GM12875 (cell line): ENCODE results near the gene SLC25A4.
"Not testable (repeated sequence)": the region's sequence is repeated elsewhere in the genome, so short reads cannot be mapped to it uniquely, and the experiment has no call there.

Experiments
- H3K4me3 ChIP-seq: one replicate; pipeline ENCODE4 v1.5.1; 2011; ENCODE audit warnings: low read depth, low read length, control low read depth
- TF ChIP-seq, protein P1 (sequence below): IDR thresholded peaks from 2 replicates; pipeline ENCODE4 v1.5.1; 2011; ENCODE audit warnings: low read depth, mild to moderate bottlenecking, control low read depth, inconsistent platforms, low read length, moderate library complexity, borderline replicate concordance; ENCODE audit not compliant: insufficient read depth

Gene SLC25A4

DNA sequence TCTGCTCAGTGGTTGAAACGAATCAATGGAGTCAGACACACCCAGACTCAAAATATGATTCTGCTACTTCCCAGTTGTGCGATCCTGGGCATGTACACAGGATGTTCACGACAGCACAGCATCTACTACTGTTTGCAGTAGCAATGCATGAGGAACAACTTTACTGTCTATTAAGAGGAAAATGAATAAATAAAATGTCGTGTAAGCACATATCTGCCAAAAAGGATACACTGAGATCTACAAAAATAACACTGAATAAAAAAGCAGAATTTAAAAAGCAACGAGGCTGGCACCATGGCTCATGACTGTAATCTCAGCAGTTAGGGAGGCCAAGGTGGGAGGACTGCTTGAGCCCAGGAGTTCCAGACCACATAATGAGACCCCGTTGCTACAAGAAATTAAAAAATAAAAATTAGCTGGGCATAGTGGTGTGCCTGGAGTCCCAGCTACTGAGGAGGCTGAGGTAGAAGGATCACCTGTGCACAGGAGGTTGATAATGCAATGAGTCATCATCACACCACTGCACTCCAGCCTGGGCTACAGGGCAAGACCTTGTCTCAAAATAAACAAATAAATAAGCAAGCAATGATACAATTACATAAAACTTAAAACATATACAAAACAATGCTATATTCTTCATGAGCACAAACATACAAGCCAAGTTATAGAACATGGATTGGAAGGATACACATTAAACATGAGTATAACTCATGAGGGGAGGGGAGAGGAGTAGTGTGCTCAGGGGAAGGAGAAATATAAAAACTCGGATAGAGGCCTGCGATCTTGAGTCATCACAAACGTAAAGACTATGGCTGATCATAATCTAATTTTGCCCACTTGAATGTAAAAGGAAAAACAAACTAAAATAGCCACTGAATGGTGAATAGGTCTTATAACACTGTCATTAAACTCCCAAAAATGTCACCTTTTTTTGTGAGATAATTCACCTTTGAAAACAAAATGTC, 52.1 kb downstream of the SLC25A4 start:
- TF ChIP-seq, protein P1, sequence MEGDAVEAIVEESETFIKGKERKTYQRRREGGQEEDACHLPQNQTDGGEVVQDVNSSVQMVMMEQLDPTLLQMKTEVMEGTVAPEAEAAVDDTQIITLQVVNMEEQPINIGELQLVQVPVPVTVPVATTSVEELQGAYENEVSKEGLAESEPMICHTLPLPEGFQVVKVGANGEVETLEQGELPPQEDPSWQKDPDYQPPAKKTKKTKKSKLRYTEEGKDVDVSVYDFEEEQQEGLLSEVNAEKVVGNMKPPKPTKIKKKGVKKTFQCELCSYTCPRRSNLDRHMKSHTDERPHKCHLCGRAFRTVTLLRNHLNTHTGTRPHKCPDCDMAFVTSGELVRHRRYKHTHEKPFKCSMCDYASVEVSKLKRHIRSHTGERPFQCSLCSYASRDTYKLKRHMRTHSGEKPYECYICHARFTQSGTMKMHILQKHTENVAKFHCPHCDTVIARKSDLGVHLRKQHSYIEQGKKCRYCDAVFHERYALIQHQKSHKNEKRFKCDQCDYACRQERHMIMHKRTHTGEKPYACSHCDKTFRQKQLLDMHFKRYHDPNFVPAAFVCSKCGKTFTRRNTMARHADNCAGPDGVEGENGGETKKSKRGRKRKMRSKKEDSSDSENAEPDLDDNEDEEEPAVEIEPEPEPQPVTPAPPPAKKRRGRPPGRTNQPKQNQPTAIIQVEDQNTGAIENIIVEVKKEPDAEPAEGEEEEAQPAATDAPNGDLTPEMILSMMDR = no peak
- no peak overlapping the region for H3K4me3 ChIP-seq

DNA sequence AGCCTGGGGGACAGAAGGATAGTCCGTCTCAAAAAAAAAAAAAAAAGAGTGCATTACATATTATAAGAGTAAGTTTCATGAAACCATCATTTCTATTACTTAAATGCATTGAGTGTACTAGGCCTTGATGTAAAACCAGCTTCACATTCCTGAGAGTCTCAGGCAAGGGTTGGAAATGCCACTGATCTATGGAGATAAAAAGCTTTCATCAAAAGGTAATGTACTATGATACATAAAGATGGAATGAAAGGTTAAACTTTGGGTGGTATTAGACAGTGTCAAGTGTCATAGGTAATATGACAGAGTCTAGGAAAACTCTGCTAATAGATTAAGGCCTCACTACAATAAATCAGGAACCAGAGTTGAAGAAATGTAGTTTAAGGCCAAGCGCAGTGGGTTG, 53.4 kb downstream of the SLC25A4 start:
- H3K4me3 ChIP-seq = no peak overlapping the region
- TF ChIP-seq, protein P1 = no peak

DNA sequence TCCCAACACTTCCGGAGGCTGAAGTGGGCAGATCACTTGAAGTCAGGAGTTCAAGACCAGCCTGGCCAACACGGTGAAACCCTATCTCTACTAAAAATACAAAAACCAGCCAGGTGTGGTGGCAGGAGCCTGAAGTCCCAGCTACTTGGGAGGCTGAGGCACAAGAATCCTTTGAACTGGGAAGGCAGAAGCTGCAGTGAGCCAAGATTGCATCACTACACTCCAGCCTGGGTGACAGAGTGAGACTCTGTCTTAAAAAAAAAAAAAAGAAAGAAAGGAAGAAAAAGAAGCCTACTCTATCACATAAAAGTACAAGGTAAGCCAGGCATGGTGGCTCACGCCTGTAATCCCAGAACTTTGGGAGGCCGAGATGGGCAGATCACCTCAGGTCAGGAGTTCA, 55.1 kb downstream of the SLC25A4 start:
- not testable (repeated sequence) for H3K4me3 ChIP-seq
